GM18520 (cell line): ENCODE results near the gene KLHL21.
"Not testable (repeated sequence)": the region's sequence is repeated elsewhere in the genome, so short reads cannot be mapped to it uniquely, and the experiment has no call there.

ENCODE experiments used
- ATAC-seq: cut with Tn5 transposase; IDR thresholded peaks from one replicate; pipeline ENCODE4 v1.9.1; 2021; ENCODE audit not compliant: unreplicated experiment

Gene KLHL21

GRCh38 chr1:6585081-6585722 lies 17.5 kb downstream of the KLHL21 start:
- no peak for ATAC-seq

- ATAC-seq: no peak
Observed at GRCh38 chr1:6584126-6585080, 18.3 kb downstream of the KLHL21 start.

- ATAC-seq: no peak
Observed at GRCh38 chr1:6582370-6582769, 20.3 kb downstream of the KLHL21 start.

- ATAC-seq: no peak
Observed at GRCh38 chr1:6581561-6582305, 20.9 kb downstream of the KLHL21 start.

- no peak for ATAC-seq
Observed at GRCh38 chr1:6580593-6581409, 21.9 kb downstream of the KLHL21 start.

GRCh38 chr1:6580119-6580592 lies 22.5 kb downstream of the KLHL21 start:
- no peak for ATAC-seq

GRCh38 chr1:6579374-6580118 lies 23.1 kb downstream of the KLHL21 start, which contains the start of gene ZBTB48:
Gene ZBTB48 (plus strand): TSS chr1:6579994. CDS start chr1:6580610, 616 bp downstream.
- ATAC-seq: peak; percentile 94

- ATAC-seq: no peak
Observed at GRCh38 chr1:6578624-6579373, 23.9 kb downstream of the KLHL21 start.

- ATAC-seq: no peak
Observed at GRCh38 chr1:6577831-6578525, 24.7 kb downstream of the KLHL21 start.

- no peak for ATAC-seq
Observed at GRCh38 chr1:6574818-6575217, 27.9 kb downstream of the KLHL21 start.

GRCh38 chr1:6574025-6574620 lies 28.5 kb downstream of the KLHL21 start:
- ATAC-seq: no peak

- ATAC-seq: no peak
Observed at GRCh38 chr1:6572653-6573383, 29.9 kb downstream of the KLHL21 start.

- ATAC-seq: no peak
Observed at GRCh38 chr1:6570987-6571386, 31.7 kb downstream of the KLHL21 start.

- no peak for ATAC-seq
Observed at GRCh38 chr1:6570100-6570499, 32.6 kb downstream of the KLHL21 start.

GRCh38 chr1:6569033-6569432 lies 33.6 kb downstream of the KLHL21 start:
- no peak for ATAC-seq

- no peak for ATAC-seq
Observed at GRCh38 chr1:6560267-6560666, 42.4 kb downstream of the KLHL21 start.

GRCh38 chr1:6559161-6559560 lies 43.5 kb downstream of the KLHL21 start:
- not testable (repeated sequence) for ATAC-seq
